K562 (cell line): ENCODE data around the gene CDK5RAP3.

Experiments used
- CREM ChIP-seq: IDR thresholded peaks from 2 replicates; pipeline ENCODE4 v1.6.1; 2014; ENCODE audit warnings: antibody characterized with exemption, low read depth
- CTCF ChIP-seq, 3 experiments: IDR thresholded peaks in 2 of 3; conservative IDR thresholded peaks in 1 of 3; 2 replicates each; pipeline ENCODE4 v1.5.1; 2011 to 2012; ENCODE audit warnings: low read length in 3 of 3, mild to moderate bottlenecking in 3 of 3, control low read depth in 2 of 3, improper control_type of control experiment in 1 of 3, inconsistent platforms in 1 of 3, low read depth in 1 of 3, mixed read lengths in 1 of 3, moderate library complexity in 1 of 3; ENCODE audit not compliant: insufficient read depth in 2 of 3
- EZH2 ChIP-seq: IDR thresholded peaks from 2 replicates; pipeline ENCODE4 v1.6.1; 2012; ENCODE audit warnings: low read depth, mild to moderate bottlenecking, inconsistent platforms, low read length, borderline replicate concordance
- FOXK2 ChIP-seq, 2 experiments: fragments of 450-650 bp; IDR thresholded peaks in 1 of 2; conservative IDR thresholded peaks in 1 of 2; 2 replicates each; pipeline ENCODE4 v1.6.1; 2016; ENCODE audit warnings: low read depth in 2 of 2, mild to moderate bottlenecking in 1 of 2
- HINFP ChIP-seq: fragments of 450-650 bp; conservative IDR thresholded peaks from 2 replicates; pipeline ENCODE4 v1.6.1; 2016; ENCODE audit warnings: missing genetic modification characterization, low read depth, mild to moderate bottlenecking, control low read depth, missing compliant biosample characterization
- MLLT1 ChIP-seq, 2 experiments: fragments of 450-650 bp; IDR thresholded peaks; 2 replicates each; pipeline ENCODE4 v1.6.1; 2016
- MXD1 ChIP-seq: fragments of 250-450 bp; sonication (Bioruptor Pico); IDR thresholded peaks from 2 replicates; pipeline ENCODE4 v1.8.0; 2021; ENCODE audit warnings: borderline replicate concordance, mild to moderate bottlenecking, moderate library complexity; ENCODE audit not compliant: poor library complexity, severe bottlenecking
- MYC ChIP-seq, 2 experiments: fragments of 250-450 bp in 1 of 2; sonication (Bioruptor Pico) in 1 of 2; IDR thresholded peaks; 2 replicates each; pipeline versions ENCODE4 v1.5.1 to v1.6.1; 2012 to 2021; ENCODE audit warnings: low read depth in 2 of 2, borderline replicate concordance in 1 of 2, improper control_type of control experiment in 1 of 2, low read length in 1 of 2, mild to moderate bottlenecking in 1 of 2, moderate library complexity in 1 of 2
- NONO ChIP-seq, 2 experiments: fragments of 200-400 bp in 1 of 2; fragments of 450-650 bp in 1 of 2; formaldehyde crosslinking in 1 of 2; IDR thresholded peaks; 2 replicates each; pipeline ENCODE4 v1.6.1; 2017; ENCODE audit warnings: low read depth in 2 of 2, mild to moderate bottlenecking in 2 of 2, moderate library complexity in 2 of 2, low read length in 1 of 2
- POLR2A ChIP-seq: fragments of 450-650 bp; conservative IDR thresholded peaks from 2 replicates; pipeline ENCODE4 v1.6.1; 2016
- POLR2AphosphoS5 ChIP-seq: IDR thresholded peaks from 2 replicates; pipeline ENCODE4 v1.6.1; 2011; ENCODE audit warnings: mild to moderate bottlenecking, low read depth, low read length, moderate library complexity; ENCODE audit not compliant: control insufficient read depth, insufficient read depth
- TFAP4 ChIP-seq: sonication (generic); formaldehyde crosslinking; IDR thresholded peaks from 2 replicates; pipeline ENCODE4 v1.8.0; 2022; ENCODE audit warnings: missing genetic modification reagents, mild to moderate bottlenecking, moderate library complexity, borderline replicate concordance
- ZNF23 ChIP-seq: fragments of 250-450 bp; sonication (Bioruptor Pico); IDR thresholded peaks from 2 replicates; pipeline ENCODE4 v1.4.0; 2020; ENCODE audit warnings: mild to moderate bottlenecking
- ZNF512 ChIP-seq: IDR thresholded peaks from 2 replicates; pipeline ENCODE4 v1.6.1; 2016; ENCODE audit warnings: missing genetic modification characterization, missing compliant biosample characterization

GRCh38 chr17:47952171-47953021 is 18.5 kb upstream of the CDK5RAP3 start:
- TF ChIP-seq POLR2AphosphoS5 (no peak), MXD1 (no peak), CREM (no peak), ZNF23 (CRISPR knock-in tag) (no peak), HINFP (tag) (no peak), POLR2A (no peak), MYC (IDR thresholded peaks at IDR 0.05; ENCODE audit: low read depth, low read length) (no peak), MYC (CRISPR knock-in tag; IDR thresholded peaks at IDR 0.05; ENCODE audit: borderline replicate concordance, low read depth) (no peak), FOXK2 (conservative IDR thresholded peaks at IDR 0.05 in 1 of 2, IDR thresholded peaks at IDR 0.05 in 1 of 2; ENCODE audit: low read depth in 2 of 2) (no peak), MLLT1 (IDR thresholded peaks at IDR 0.05) (no peak), ZNF512 (tag) (no peak), NONO (IDR thresholded peaks at IDR 0.05; ENCODE audit: low read depth in 2 of 2, low read length in 1 of 2) (no peak), TFAP4 (CRISPR knock-in tag) (no peak), CTCF (IDR thresholded peaks at IDR 0.05 in 2 of 3, conservative IDR thresholded peaks at IDR 0.05 in 1 of 3; ENCODE audit: insufficient read depth in 2 of 3, low read depth in 1 of 3, low read length in 3 of 3) (no peak), EZH2 (no peak)
